ENCODE measurements around the gene NUP205. TPM values are rescaled to one million over a fixed set of nuclear protein-coding genes. Genes with fewer than 3 reads are reported as not detected.
"Not testable (repeated sequence)": the region's sequence is repeated elsewhere in the genome, so short reads cannot be mapped to it uniquely, and the experiment has no call there.

NUP205 gene
- total and polyA plus RNA-seq, 2 donors = 21.4 to 50.6 TPM

DNA sequence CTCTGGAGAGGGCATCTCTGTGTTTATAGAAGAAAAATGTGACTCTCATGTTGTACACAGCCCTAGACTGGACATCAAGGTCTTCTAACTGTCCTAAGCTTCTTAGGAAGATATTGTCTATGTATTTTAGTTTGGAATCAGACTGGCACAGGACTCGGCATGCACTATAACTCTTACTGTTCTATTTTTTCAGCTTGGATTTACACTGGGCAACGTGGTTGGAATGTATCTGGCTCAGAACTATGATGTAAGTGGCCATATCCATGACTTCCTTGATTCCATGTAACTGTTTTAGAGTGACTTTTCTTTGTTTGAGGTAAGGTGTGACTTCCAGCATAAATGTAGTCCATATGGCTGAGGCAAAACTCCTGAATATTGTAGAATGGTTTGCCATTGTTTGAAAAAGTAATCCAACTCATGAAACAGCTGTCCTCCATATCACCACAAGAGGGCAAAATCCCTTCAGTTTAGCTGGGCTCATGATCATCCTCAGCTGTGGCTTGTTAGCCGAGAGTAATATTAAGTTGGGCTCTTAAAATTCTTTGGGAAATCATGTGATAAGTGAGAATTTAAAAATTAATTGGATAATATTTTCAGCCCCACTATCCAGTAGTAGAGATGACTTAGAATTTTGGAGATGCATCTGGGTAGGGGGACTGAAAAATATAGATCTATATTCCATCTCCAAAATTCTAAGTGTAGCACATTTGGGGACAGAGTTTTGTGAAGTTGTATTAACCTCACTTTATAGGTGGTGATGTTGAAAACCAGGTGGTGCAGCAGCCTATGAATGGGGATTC is 115.0 kb downstream of the NUP205 start:
- H3K27ac ChIP-seq (ENCODE audit: low read depth) = no peak overlapping the region

GRCh38 chr7:135673360-135673706 is 115.6 kb downstream of the NUP205 start:
- H3K4me1 ChIP-seq (ENCODE audit: insufficient read depth) = no peaks in the 10 kb centered on the region
- no peak for DNase-seq (ENCODE audit: extremely low spot score)
- 42% methylated on average over 6 of the region's 6 CpGs for WGBS
- peaks cover 6% of the 10 kb centered on the region for H3K36me3 ChIP-seq (ENCODE audit: insufficient read depth)
- H3K4me3 ChIP-seq (ENCODE audit: low read depth, low read length) = no peak overlapping the region
- H3K27ac ChIP-seq (ENCODE audit: low read depth) = no peak overlapping the region

More for the DNA sequence above, 115.0 kb downstream of the NUP205 start:
- Histone ChIP-seq H3K4me3 (ENCODE audit: low read depth, low read length) (no peak overlapping the region), H3K36me3 (ENCODE audit: insufficient read depth) (peaks cover 6% of the 10 kb centered on the region), H3K4me1 (ENCODE audit: insufficient read depth) (no peaks in the 10 kb centered on the region)
- WGBS = 37% methylated on average over 3 of the region's 3 CpGs
- peak; percentile 28 for DNase-seq (ENCODE audit: extremely low spot score)

GRCh38 chr7:135678612-135679575 is 121.2 kb downstream of the NUP205 start:
- Histone ChIP-seq H3K4me1 (ENCODE audit: insufficient read depth) (no peaks in the 10 kb centered on the region), H3K27ac (ENCODE audit: low read depth) (no peak overlapping the region), H3K36me3 (ENCODE audit: insufficient read depth) (peaks cover 6% of the 10 kb centered on the region), H3K4me3 (ENCODE audit: low read depth, low read length) (no peak overlapping the region)
- 62% methylated on average over 4 of the region's 4 CpGs for WGBS
- DNase-seq (ENCODE audit: extremely low spot score) = no peak

GRCh38 chr7:135681762-135682161 is 124.0 kb downstream of the NUP205 start:
- Histone ChIP-seq H3K27ac (ENCODE audit: low read depth) (no peak overlapping the region), H3K4me3 (ENCODE audit: low read depth, low read length) (no peak overlapping the region), H3K36me3 (ENCODE audit: insufficient read depth) (peaks cover 4% of the 10 kb centered on the region), H3K4me1 (ENCODE audit: insufficient read depth) (no peaks in the 10 kb centered on the region)
- WGBS = 61% methylated on average over 5 of the region's 5 CpGs
- no peak for DNase-seq (ENCODE audit: extremely low spot score)

GRCh38 chr7:135682191-135682590 is 124.5 kb downstream of the NUP205 start:
- H3K4me1 ChIP-seq (ENCODE audit: insufficient read depth) = no peaks in the 10 kb centered on the region
- H3K36me3 ChIP-seq (ENCODE audit: insufficient read depth) = no peaks in the 10 kb centered on the region
- H3K4me3 ChIP-seq (ENCODE audit: low read depth, low read length) = no peak overlapping the region
- WGBS = 82% methylated on average over 3 of the region's 3 CpGs
- DNase-seq (ENCODE audit: extremely low spot score) = no peak
- no peak overlapping the region for H3K27ac ChIP-seq (ENCODE audit: low read depth)

GRCh38 chr7:135683609-135684008 is 125.9 kb downstream of the NUP205 start:
- no peak overlapping the region for H3K27ac ChIP-seq (ENCODE audit: low read depth)
- H3K36me3 ChIP-seq (ENCODE audit: insufficient read depth) = no peaks in the 10 kb centered on the region
- no peak for DNase-seq (ENCODE audit: extremely low spot score)
- H3K4me3 ChIP-seq (ENCODE audit: low read depth, low read length) = no peak overlapping the region
- WGBS = 84% methylated on average over 3 of the region's 3 CpGs
- H3K4me1 ChIP-seq (ENCODE audit: insufficient read depth) = no peaks in the 10 kb centered on the region

GRCh38 chr7:135684136-135684535 is 126.4 kb downstream of the NUP205 start:
- no peaks in the 10 kb centered on the region for H3K4me1 ChIP-seq (ENCODE audit: insufficient read depth)
- 39% methylated on average over 3 of the region's 3 CpGs for WGBS
- DNase-seq (ENCODE audit: extremely low spot score) = no peak
- no peak overlapping the region for H3K27ac ChIP-seq (ENCODE audit: low read depth)
- no peaks in the 10 kb centered on the region for H3K36me3 ChIP-seq (ENCODE audit: insufficient read depth)
- H3K4me3 ChIP-seq (ENCODE audit: low read depth, low read length) = no peak overlapping the region

- DNase-seq (ENCODE audit: extremely low spot score) = no peak
- Histone ChIP-seq H3K4me1 (ENCODE audit: insufficient read depth) (no peaks in the 10 kb centered on the region), H3K27ac (ENCODE audit: low read depth) (no peak overlapping the region), H3K4me3 (ENCODE audit: low read depth, low read length) (no peak overlapping the region), H3K36me3 (ENCODE audit: insufficient read depth) (no peaks in the 10 kb centered on the region)
- WGBS = 81% methylated on average over 5 of the region's 5 CpGs
These were observed 127.0 kb downstream of the NUP205 start for GRCh38 chr7:135684699-135685098.

GRCh38 chr7:135685306-135686084 is 127.8 kb downstream of the NUP205 start:
- Histone ChIP-seq H3K4me3 (ENCODE audit: low read depth, low read length) (no peak overlapping the region), H3K27ac (ENCODE audit: low read depth) (no peak overlapping the region), H3K36me3 (ENCODE audit: insufficient read depth) (no peaks in the 10 kb centered on the region), H3K4me1 (ENCODE audit: insufficient read depth) (no peaks in the 10 kb centered on the region)
- no peak for DNase-seq (ENCODE audit: extremely low spot score)
- WGBS = 88% methylated on average over 9 of the region's 9 CpGs

GRCh38 chr7:135687466-135687865 is 129.7 kb downstream of the NUP205 start:
- H3K27ac ChIP-seq (ENCODE audit: low read depth) = no peak overlapping the region
- no peak overlapping the region for H3K4me3 ChIP-seq (ENCODE audit: low read depth, low read length)
- WGBS = 0% methylated on average over 1 of the region's 1 CpG
- no peak for DNase-seq (ENCODE audit: extremely low spot score)
- peaks cover under 1% of the 10 kb centered on the region for H3K36me3 ChIP-seq (ENCODE audit: insufficient read depth)
- H3K4me1 ChIP-seq (ENCODE audit: insufficient read depth) = no peaks in the 10 kb centered on the region

- no peak for DNase-seq (ENCODE audit: extremely low spot score)
- H3K27ac ChIP-seq (ENCODE audit: low read depth) = no peak overlapping the region
- 95% methylated on average over 3 of the region's 3 CpGs for WGBS
- peaks cover 2% of the 10 kb centered on the region for H3K36me3 ChIP-seq (ENCODE audit: insufficient read depth)
- H3K4me3 ChIP-seq (ENCODE audit: low read depth, low read length) = no peak overlapping the region
- H3K4me1 ChIP-seq (ENCODE audit: insufficient read depth) = no peaks in the 10 kb centered on the region
These were observed 132.8 kb downstream of the NUP205 start for GRCh38 chr7:135690566-135690965.

GRCh38 chr7:135692055-135692454 is 134.3 kb downstream of the NUP205 start:
- Histone ChIP-seq H3K4me1 (ENCODE audit: insufficient read depth) (no peaks in the 10 kb centered on the region), H3K4me3 (ENCODE audit: low read depth, low read length) (no peak overlapping the region), H3K36me3 (ENCODE audit: insufficient read depth) (peaks cover 2% of the 10 kb centered on the region), H3K27ac (ENCODE audit: low read depth) (no peak overlapping the region)
- WGBS = 85% methylated on average over 3 of the region's 3 CpGs
- DNase-seq (ENCODE audit: extremely low spot score) = no peak

DNA sequence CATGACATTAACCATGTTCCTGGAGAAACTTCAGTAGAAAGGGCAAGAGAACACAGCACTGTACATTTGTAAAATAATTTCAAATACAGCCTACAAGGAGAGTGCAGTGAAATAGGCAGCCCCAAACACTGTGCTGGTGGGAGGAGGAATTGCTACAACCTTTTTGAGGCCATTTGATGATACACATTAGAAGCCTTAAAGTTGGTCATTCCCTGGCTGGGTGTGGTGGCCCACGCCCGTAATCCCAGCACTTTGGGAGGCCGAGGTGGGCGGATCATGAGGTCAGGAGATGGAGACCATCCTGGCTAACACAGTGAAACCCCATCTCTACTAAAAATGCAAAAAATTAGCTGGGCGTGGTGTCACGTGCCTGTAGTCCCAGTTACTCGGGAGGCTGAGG is 134.9 kb downstream of the NUP205 start:
- H3K4me1 ChIP-seq (ENCODE audit: insufficient read depth); DNase-seq (ENCODE audit: extremely low spot score); H3K36me3 ChIP-seq (ENCODE audit: insufficient read depth); H3K27ac ChIP-seq (ENCODE audit: low read depth); H3K4me3 ChIP-seq (ENCODE audit: low read depth, low read length): not testable (repeated sequence)
- 95% methylated on average over 7 of the region's 7 CpGs for WGBS
